ENCODE results near the gene SUCLG2.

The SUCLG2 gene

DNA sequence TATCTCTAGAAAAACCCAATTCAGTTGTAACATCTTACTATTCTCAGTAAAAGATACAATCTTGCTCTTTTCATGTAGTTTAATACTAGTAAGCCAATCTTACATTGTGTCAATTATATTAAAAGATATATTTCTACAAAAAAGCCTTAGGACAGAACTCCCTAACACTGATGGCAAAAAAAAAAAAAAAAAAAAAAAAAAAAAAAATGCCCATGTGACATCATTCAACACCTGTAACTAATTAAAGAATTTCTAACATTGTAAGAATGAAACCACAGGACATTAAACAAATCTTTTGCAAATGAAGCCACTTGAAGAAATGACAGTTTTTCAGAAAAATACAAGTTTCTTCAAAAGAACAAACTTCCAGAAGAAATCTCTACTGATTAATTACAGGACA is 119.8 kb downstream of the SUCLG2 start:
- no peak overlapping the region for H3K4me3 ChIP-seq (ENCODE audit: low read length)
- DNase-seq (ENCODE audit: low read depth), result no peak
- TF ChIP-seq, protein P1, sequence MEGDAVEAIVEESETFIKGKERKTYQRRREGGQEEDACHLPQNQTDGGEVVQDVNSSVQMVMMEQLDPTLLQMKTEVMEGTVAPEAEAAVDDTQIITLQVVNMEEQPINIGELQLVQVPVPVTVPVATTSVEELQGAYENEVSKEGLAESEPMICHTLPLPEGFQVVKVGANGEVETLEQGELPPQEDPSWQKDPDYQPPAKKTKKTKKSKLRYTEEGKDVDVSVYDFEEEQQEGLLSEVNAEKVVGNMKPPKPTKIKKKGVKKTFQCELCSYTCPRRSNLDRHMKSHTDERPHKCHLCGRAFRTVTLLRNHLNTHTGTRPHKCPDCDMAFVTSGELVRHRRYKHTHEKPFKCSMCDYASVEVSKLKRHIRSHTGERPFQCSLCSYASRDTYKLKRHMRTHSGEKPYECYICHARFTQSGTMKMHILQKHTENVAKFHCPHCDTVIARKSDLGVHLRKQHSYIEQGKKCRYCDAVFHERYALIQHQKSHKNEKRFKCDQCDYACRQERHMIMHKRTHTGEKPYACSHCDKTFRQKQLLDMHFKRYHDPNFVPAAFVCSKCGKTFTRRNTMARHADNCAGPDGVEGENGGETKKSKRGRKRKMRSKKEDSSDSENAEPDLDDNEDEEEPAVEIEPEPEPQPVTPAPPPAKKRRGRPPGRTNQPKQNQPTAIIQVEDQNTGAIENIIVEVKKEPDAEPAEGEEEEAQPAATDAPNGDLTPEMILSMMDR (conservative IDR thresholded peaks at IDR 0.05; ENCODE audit: low read depth, low read length), result no peak

- no peak for DNase-seq (ENCODE audit: low read depth)
- no peak overlapping the region for H3K4me3 ChIP-seq (ENCODE audit: low read length)
- TF ChIP-seq, protein P1 (conservative IDR thresholded peaks at IDR 0.05; ENCODE audit: low read depth, low read length), result no peak
Observed at GRCh38 chr3:67531181-67532101, 123.0 kb downstream of the SUCLG2 start.

- no peak for DNase-seq (ENCODE audit: low read depth)
- no peak overlapping the region for H3K4me3 ChIP-seq (ENCODE audit: low read length)
- TF ChIP-seq, protein P1 (conservative IDR thresholded peaks at IDR 0.05; ENCODE audit: low read depth, low read length), result no peak
Observed at GRCh38 chr3:67529915-67530314, 124.5 kb downstream of the SUCLG2 start.

DNA sequence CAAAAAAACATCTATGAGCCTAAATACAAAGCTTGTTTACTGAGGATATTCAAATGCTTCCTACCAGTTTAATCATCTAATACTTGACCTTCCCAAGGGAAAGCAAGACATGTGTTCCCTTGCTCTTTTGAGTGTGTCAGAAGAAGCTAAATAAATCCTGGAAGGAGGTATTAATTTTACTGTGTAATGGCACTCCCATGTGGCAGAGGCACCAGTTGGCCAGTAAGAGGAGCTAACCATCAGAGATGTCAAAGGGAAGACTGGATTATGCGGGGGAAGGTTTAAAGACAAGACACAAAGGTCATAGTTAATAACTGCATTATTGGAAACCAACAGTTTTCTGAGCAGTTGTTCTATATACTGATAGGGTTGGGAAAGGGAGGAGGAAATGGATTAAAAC is 125.1 kb downstream of the SUCLG2 start:
- TF ChIP-seq, protein P1 (conservative IDR thresholded peaks at IDR 0.05; ENCODE audit: low read depth, low read length), result no peak
- DNase-seq (ENCODE audit: low read depth), result no peak
- no peak overlapping the region for H3K4me3 ChIP-seq (ENCODE audit: low read length)

- TF ChIP-seq, protein P1 (conservative IDR thresholded peaks at IDR 0.05; ENCODE audit: low read depth, low read length), result no peak
- no peak overlapping the region for H3K4me3 ChIP-seq (ENCODE audit: low read length)
- DNase-seq (ENCODE audit: low read depth), result peak; percentile 35
Observed at GRCh38 chr3:67526246-67526645, 128.2 kb downstream of the SUCLG2 start.

DNA sequence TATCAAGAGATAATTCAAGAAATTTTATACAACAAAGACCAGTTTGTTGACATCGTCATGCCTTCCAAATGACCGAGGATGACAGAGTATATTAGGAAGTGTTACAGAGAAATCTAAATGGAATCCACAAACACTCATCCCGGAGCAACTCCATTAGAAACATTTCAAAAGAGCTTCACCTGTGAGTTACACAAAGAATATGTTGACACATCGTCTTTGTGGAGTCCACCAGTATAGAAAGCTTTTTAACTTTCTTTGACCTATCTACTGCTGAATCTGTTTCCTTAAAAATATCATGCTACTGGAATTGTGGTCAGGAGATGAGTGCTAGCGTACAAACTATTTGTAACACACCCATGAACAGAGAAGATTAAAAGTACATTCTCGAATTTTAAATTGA is 130.4 kb downstream of the SUCLG2 start:
- H3K4me3 ChIP-seq (ENCODE audit: low read length), result no peak overlapping the region
- TF ChIP-seq, protein P1 (conservative IDR thresholded peaks at IDR 0.05; ENCODE audit: low read depth, low read length), result no peak
- DNase-seq (ENCODE audit: low read depth), result no peak

DNA sequence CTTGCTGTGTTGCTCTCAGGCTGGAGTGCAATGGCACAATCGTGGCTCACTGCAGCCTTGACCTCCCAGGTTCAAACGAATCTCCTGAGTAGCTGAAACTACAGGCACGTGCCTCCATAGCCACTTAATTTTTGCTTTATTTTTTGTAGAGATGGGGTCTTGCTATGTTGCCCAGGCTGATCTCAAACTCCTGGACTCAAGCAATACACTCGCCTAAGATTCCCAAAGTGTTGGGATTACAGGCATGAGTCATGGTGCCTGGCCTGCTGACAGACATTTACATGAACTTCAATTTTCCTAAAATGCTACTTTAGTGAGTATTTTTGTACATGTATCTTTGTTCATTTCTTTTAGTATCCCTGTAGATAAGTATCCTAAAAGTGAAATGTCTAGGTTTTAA is 132.3 kb downstream of the SUCLG2 start:
- no peak overlapping the region for H3K4me3 ChIP-seq (ENCODE audit: low read length)
- TF ChIP-seq, protein P1 (conservative IDR thresholded peaks at IDR 0.05; ENCODE audit: low read depth, low read length), result no peak
- DNase-seq (ENCODE audit: low read depth), result no peak
